Stimulated activated CD8-positive, alpha-beta memory T cell treated with anti-CD3 and anti-CD28 coated beads, Interleukin-15, amount 100 ng/mL, for 48 hours (primary cell): ENCODE data around the gene NUDT12.

Experiments
- DNase-seq, 2 donors: peaks; one replicate each; pipeline ENCODE4 v3.0.0-alpha.2; 2020; ENCODE audit warnings: low read depth in 2 of 2

NUDT12 gene

DNA sequence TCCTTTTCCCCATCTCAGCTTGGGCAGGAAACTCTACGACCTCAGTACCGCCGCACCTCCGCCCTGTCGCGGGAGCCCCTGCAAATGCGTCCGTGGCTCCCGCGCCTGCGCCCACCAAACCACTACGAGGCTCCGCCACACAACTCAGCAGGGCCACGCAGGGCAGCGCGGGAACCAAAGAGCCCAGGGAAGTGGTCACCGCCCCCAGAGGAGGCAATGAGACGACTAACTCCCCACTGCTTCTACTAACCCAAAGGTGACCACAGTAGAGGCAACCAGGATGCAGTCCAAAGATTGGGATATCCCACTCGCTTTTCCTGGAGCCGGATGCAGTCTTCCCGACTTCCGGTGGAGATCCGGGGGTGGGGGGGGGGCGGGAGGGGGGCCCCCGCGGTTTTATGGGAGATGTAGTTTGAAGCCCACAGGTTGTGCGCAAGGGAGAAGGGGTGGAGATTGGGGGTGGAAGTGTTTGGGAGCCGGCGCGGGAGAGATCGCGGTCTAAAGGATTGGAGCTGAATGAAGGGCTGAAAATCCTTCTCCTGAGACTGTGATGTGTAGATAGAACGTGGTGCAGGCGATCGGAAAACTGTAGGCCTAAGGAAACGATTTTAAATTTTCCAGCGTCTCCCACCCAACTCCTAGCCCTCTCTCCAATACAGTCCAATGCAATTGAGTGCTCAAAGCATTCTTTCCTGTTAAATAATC, at the start of gene NUDT12:
Gene NUDT12, minus strand, starts transcription at position 337 of the 705 bp plus-strand sequence. CDS start 2,541 bp downstream, outside the sequence.
- peak; percentile 15 to 22 for DNase-seq

- DNase-seq = no peak
Observed at GRCh38 chr5:103607346-103607745, 44.8 kb upstream of the NUDT12 start.

DNA sequence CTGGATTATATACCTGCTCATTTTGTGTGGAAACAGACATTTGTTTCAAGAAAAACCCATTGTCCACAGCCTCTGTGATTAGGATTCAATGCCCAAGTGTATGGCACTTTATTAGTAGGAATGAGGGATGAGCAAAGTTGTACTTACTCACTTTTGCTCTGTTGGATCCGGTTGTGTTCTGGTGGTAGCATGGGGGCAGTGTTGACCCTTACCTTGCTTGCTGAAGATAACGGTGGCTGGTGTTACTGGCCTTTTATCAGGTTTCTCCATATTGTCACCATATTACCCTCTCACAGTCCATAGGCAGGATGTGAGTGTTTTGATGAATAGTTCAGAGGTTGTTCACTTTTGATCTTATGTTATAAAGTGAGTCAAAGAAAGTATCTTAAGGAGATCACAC, 42.7 kb upstream of the NUDT12 start:
- no peak for DNase-seq

GRCh38 chr5:103602438-103602837, 39.8 kb upstream of the NUDT12 start:
- no peak for DNase-seq

- no peak for DNase-seq
Observed at GRCh38 chr5:103601314-103601713, 38.7 kb upstream of the NUDT12 start.

- DNase-seq = no peak
Observed at GRCh38 chr5:103600086-103600485, 37.5 kb upstream of the NUDT12 start.

- no peak for DNase-seq
Observed at GRCh38 chr5:103598997-103599566, 36.5 kb upstream of the NUDT12 start.

DNA sequence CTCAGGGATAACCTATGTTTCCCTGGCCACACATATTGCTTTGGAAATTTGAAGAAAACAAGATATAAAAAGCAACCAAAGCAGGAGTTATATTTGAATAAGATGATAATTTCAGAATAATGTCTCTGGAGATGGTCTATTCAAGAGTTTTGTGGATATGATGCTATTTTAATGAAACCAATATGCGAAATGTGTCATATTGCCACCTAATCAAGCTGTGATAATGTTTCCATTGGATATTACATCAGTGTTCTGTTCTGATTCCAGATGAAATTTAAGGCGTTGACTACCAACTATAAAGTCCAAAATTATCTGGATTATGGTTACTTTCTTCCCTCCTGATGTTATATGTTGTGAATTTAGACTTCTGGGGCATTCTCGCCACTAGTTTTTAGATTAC, 27.6 kb upstream of the NUDT12 start:
- DNase-seq = no peak

- no peak for DNase-seq
Observed at GRCh38 chr5:103589776-103590175, 27.2 kb upstream of the NUDT12 start.

DNA sequence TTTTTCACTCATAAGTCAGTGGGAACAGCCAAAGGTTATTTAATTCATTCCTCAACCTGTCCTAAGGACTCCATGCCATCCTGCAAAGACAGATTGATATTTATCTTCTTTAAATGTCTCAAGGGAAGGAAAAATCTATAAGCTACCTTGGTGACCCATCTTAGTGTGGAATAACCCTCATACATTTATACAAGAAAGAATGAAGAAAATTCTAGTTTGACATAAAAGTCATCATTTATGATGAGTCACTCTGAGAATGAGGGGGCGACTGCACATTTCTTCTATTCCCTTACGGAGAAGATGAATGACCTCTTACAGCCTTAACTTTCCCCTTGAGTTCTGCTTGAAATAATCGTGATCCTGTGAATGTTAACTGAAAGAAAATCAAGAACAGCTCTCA, 26.8 kb upstream of the NUDT12 start:
- DNase-seq = no peak

GRCh38 chr5:103587185-103587748, 24.7 kb upstream of the NUDT12 start:
- DNase-seq = no peak

- no peak for DNase-seq
Observed at GRCh38 chr5:103582364-103582763, 19.8 kb upstream of the NUDT12 start.

GRCh38 chr5:103573411-103573810, 10.8 kb upstream of the NUDT12 start:
- DNase-seq = no peak

- DNase-seq = no peak
Observed at GRCh38 chr5:103572454-103572853, 9.9 kb upstream of the NUDT12 start.

- no peak for DNase-seq
Observed at GRCh38 chr5:103571730-103572129, 9.1 kb upstream of the NUDT12 start.

DNA sequence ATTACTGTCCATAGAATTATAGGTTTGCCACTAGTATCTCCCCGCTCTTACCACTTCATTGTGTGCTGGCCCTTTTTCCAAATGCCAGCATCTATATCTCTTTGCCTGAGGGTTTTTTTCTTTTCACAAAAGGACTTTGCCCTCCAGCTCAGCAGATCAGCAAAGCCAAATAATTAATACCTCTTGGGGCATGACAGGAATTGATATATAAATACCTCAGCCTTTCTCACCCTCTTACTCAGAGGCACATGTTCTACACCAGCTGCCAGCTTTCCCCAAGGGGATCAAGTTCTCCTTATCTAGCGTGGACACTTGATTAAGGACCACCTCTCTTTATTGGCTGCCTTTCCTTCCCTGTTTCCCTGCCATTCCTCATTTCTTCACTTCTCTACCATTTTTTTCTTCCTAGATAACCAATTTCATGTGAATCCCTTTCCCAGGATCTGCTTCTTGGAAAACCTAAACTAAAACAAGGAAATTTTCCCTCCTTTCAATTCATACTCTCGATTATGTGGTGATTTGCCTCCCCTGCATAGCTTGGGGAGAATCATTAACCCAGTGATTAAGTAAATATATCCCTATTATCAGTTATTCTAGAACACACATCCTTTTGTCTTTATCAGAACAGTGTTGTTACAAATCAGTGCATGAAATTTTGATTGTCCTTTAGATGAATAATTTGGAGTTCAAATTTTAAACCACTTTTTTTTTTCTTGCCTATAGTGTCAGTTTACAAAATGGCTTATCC, 6.9 kb upstream of the NUDT12 start:
- DNase-seq = no peak

DNA sequence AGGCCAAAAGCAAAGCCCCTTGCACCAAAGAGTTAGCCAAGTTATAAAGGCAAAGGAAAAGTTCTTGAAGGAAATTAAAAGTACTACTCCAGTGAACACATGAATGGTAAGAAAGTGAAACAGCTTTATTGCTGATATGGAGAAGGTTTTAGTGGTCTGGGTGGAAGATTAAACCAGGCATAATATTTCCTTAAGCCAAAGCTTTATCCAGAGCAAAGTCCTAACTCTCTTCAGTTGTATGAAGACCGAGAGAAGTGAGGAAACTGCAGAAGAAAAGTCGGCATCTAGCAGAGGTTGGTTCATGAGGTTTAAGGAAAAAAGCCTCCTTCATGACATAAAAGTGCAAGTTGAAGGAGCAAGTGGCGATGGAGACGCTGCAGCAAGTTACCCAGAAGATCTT, 3.1 kb upstream of the NUDT12 start:
- DNase-seq = no peak

- no peak for DNase-seq
Observed at GRCh38 chr5:103561685-103562452, 720 bp downstream of the NUDT12 start.

DNA sequence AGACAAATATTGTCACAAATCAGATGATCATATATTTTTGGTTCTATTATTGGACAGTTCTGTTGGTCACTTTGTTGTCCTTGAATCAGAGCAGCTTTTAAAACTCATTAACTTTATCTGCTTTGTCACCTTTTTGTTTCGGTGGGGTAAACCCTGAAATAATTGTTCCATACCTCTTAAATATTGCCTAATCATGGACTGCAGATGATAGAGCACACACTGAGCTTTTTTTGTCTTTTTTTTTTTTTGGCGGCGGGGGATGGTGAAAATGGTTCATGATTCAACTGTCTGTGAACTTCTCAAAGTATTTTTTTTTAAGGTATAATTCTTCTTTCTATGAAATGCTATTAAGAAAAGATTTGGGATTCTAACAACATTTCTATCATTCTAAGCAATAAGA, 1.8 kb downstream of the NUDT12 start:
- no peak for DNase-seq

DNA sequence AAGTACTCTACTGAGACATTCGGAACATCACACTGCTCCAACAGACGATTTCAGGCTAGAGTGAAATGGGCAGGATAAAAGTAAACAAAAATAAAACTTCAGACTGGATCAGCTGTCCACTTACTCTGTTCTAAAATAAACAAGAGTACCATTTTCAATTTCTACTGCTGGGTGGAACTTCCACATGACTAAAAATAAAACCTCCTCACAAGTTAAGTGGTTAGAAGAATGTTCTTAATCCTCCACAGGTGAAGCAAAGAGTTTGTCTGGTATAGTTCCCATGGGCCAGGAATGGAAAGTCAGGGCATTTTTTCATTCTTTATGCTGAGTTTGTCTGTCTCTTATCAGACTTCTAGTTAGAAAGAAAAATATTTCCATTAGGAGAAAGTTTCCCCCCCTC, 15.7 kb downstream of the NUDT12 start:
- DNase-seq = no peak

DNA sequence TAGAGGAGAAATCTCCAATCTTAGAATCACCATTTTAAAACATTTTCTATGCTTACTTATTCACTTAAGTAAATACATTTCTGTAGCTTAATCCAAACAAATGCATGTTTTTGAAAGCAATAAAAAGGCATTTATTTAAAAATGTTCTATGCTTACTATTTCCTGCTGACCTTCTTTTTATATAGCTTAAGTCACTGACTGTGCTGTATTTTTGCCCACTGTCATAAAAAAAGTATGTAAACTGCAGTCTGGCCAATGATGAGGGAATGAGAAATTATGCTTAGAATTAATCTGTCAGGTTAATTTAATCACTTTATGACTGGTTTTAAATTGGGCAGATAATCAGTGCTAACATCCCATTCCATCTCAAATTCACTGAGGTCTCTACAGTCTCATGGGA, 20.1 kb downstream of the NUDT12 start:
- DNase-seq = no peak

DNA sequence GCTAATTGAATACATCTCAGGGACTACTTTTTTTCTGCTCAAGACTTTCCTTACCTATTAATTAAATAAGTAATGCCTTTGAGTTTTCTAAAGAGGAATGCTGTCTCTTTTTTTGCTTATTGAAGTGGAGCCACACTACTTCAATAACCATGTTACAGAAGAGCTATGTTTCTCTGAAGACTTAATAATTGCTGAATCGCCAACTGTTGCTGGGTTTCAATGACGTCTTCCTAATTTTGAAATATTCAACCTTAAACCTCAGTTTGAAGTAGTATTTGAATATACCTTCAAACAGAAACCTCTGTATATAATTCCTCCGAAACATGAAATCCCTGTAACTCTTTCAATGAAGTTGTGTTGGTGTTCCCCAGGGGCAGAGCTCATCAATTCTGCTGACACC, 21.0 kb downstream of the NUDT12 start:
- no peak for DNase-seq
